Activated CD4-positive, alpha-beta memory T cell treated with anti-CD3 and anti-CD28 coated beads for 36 hours (primary cell): ENCODE data around the gene DPCD. TPM values are rescaled to one million over a fixed set of nuclear protein-coding genes. Genes with fewer than 3 reads are reported as not detected.

ENCODE experiments used
- CTCF ChIA-PET: fragments of 350-600 bp; sonication (Branson Sonifier 250); formaldehyde crosslinking; loops from one replicate; lab custom pipeline; 2021; ENCODE audit warnings: antibody characterized with exemption, inconsistent platforms; lab: Charles Lee
- POLR2A ChIA-PET: fragments of 350-600 bp; sonication (Branson Sonifier 250); formaldehyde crosslinking; loops from one replicate; lab custom pipeline; 2021; ENCODE audit warnings: antibody characterized with exemption; lab: Charles Lee
- DNase-seq: peaks from one replicate; pipeline ENCODE4 v3.0.0-alpha.2; 2020
- H3K27ac Mint-ChIP-seq: one replicate; pipeline ENCODE4 v1.8.0; 2021; ENCODE audit warnings: mixed read lengths
- H3K27me3 Mint-ChIP-seq: one replicate; pipeline ENCODE4 v1.8.0; 2021; ENCODE audit warnings: mixed read lengths
- H3K36me3 Mint-ChIP-seq: one replicate; pipeline ENCODE4 v1.8.0; 2021; ENCODE audit warnings: mixed read lengths
- H3K4me1 Mint-ChIP-seq: one replicate; pipeline ENCODE4 v1.8.0; 2021; ENCODE audit warnings: low read depth, mixed read lengths
- H3K4me3 Mint-ChIP-seq: one replicate; pipeline ENCODE4 v1.8.0; 2021; ENCODE audit warnings: mild to moderate bottlenecking, mixed read lengths
- H3K9me3 Mint-ChIP-seq: one replicate; pipeline ENCODE4 v1.8.0; 2021; ENCODE audit warnings: mixed read lengths
- intact Hi-C: fragments of 100-400 bp; cut with micrococcal nuclease; formaldehyde crosslinking; loops from one replicate; pipeline ENCODE4 v1.15.1; 2023
- total RNA-seq, 2 experiments: library from RNA; stranded (reverse); gene quantifications; one replicate each; pipeline ENCODE4 v1.2.3, GENCODE V29; 2021

DPCD gene
- total RNA-seq, 2 experiments from 2014 or later, result 13.9 to 14.4 TPM

DNA sequence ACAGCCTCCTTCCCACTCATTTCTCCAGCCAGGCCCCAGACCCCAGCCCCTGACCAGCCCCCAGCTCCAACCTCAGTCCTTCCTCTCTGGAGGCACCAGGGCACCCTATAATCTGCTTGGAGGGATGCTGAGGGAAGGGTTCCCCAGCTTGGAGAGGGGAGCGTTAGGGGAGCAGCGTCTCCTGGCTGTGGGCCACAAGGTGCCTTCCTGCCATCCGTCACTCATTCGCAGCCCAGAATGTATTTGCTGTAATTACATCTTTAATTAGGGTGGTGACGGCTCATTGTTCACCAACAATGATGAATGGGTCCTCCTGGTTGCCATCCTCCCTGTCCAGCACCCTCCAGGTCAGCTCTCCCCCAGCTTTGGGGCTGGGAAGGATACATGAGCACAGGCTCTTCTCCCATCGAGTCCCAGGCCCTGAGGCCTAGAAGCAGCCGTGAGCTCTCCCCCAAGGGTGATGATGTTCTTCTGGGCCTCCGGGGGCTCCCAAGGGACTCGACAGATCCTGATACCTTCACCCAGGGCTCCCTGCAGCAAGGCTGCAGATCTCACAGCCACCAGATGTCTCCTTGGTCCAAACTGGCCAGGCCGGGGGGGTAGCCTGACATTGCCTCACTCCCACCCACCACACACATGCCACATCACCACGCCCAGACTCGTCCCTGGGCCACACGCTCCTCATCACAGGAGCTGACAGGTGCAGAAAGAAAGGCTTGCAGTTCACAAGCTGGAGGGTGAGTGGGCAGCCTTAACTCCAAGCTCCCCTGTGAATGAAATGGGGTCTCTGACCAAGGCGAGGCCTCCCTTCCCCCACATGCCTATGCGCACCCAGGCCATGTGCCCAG is 26.8 kb upstream of the DPCD start:
- no peak overlapping the region for H3K27ac Mint-ChIP-seq
- DNase-seq, result no peak
- peaks cover 12% of the 10 kb centered on the region for H3K27me3 Mint-ChIP-seq
- no peaks in the 10 kb centered on the region for H3K9me3 Mint-ChIP-seq
- ChIA-PET CTCF (interaction anchor here (0.6 to 1.5 kb wide), 3 partner anchors 8 to 295 kb away, joined by 3 to 5 read pairs (median 3); no protein-coding TSS in a partner anchor), POLR2A (no interaction called here)
- H3K4me1 Mint-ChIP-seq, result peaks cover 16% of the 10 kb centered on the region
- H3K4me3 Mint-ChIP-seq, result no peak overlapping the region
- H3K36me3 Mint-ChIP-seq, result no peaks in the 10 kb centered on the region
- intact Hi-C loops, result no loop called here

DNA sequence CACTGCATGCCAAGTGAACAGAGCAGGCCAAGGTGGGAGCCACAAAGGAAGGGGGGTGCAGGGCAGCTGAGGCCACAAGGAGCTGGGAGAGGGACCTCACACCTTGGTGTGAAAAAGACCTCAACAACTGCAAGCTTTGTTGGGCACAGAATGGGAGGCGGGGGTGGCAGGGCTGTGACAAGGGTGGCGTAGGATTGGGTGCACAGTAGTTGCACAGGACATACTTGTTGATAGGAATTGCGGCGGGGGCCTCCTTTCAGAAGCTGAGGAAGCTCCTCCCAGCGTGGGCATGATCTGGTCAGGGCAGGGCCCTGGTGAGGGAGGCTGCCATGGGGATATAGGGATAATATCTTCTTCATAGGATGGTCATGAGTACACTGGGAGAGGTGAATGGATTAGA is 25.9 kb upstream of the DPCD start:
- no peak for DNase-seq
- CTCF ChIA-PET, result interaction anchor here (0.9 kb wide), 1 partner anchor 219 kb away, joined by 3 read pairs; no protein-coding TSS in a partner anchor
- Mint-ChIP-seq H3K4me1 (peaks cover 20% of the 10 kb centered on the region), H3K27ac (no peak overlapping the region), H3K36me3 (no peaks in the 10 kb centered on the region), H3K27me3 (peaks cover 20% of the 10 kb centered on the region), H3K4me3 (no peak overlapping the region), H3K9me3 (no peaks in the 10 kb centered on the region)
- intact Hi-C loops, result no loop called here
- POLR2A ChIA-PET, result no interaction called here

DNA sequence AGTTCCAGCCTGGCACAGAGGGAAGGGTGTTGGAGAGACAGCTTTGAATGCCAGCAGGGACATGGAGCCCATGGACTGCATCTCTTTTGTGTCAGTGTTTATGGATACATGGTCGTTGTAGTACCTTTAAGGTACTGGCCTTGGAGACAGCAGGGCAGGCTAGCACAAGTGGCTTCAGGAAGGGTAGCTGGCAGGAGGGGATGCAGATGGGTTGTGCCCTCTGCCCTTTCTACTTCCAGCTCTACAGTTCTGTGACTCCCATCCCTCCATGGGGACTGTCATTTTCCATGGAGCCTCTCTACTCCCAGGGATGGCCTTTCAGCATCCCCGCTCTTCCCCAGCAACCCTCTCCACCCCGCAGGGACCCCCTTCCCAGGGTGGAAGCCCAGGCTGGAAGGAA is 25.1 kb upstream of the DPCD start:
- H3K27ac Mint-ChIP-seq, result no peak overlapping the region
- H3K4me3 Mint-ChIP-seq, result no peak overlapping the region
- H3K36me3 Mint-ChIP-seq, result no peaks in the 10 kb centered on the region
- DNase-seq, result no peak
- CTCF ChIA-PET, result no interaction called here
- no peaks in the 10 kb centered on the region for H3K9me3 Mint-ChIP-seq
- peaks cover 26% of the 10 kb centered on the region for H3K27me3 Mint-ChIP-seq
- H3K4me1 Mint-ChIP-seq, result peaks cover 17% of the 10 kb centered on the region
- intact Hi-C loops, result no loop called here
- POLR2A ChIA-PET, result no interaction called here

DNA sequence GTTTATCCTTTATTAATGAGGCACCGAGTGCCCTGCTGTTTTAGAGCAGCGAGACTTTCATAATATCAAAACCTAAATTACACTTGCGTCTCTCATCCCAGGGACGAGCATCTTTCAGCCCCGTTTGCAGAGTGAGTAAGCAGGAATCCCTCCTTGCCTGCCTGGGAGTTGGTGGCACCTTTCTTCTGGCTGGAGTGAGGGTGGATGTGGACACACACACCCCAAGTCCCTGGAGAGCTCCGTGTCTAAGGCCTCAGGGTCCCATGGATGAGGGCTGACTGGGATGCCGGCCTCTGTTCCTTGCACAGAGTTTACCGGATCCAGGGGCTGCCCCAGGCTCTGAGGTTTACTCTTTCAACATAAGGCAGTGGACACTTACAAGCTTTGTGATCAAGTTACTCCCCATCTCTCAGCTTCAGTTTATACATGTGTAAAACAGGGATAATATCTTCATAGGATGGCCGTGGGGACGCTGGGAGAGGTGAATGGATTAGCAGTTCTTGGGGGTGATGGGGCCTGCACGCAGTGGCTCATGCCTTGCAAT is 24.6 kb upstream of the DPCD start:
- intact Hi-C loops, result no loop called here
- H3K4me1 Mint-ChIP-seq, result peaks cover 12% of the 10 kb centered on the region
- POLR2A ChIA-PET, result no interaction called here
- no peaks in the 10 kb centered on the region for H3K9me3 Mint-ChIP-seq
- H3K27me3 Mint-ChIP-seq, result peaks cover 32% of the 10 kb centered on the region
- no peak for DNase-seq
- CTCF ChIA-PET, result no interaction called here
- no peak overlapping the region for H3K4me3 Mint-ChIP-seq
- no peaks in the 10 kb centered on the region for H3K36me3 Mint-ChIP-seq
- no peak overlapping the region for H3K27ac Mint-ChIP-seq

- H3K27ac Mint-ChIP-seq, result no peak overlapping the region
- ChIA-PET POLR2A (no interaction called here), CTCF (no interaction called here)
- no peaks in the 10 kb centered on the region for H3K36me3 Mint-ChIP-seq
- H3K4me3 Mint-ChIP-seq, result no peak overlapping the region
- no peaks in the 10 kb centered on the region for H3K9me3 Mint-ChIP-seq
- no peak for DNase-seq
- peaks cover 10% of the 10 kb centered on the region for H3K4me1 Mint-ChIP-seq
- intact Hi-C loops, result no loop called here
- H3K27me3 Mint-ChIP-seq, result peaks cover 40% of the 10 kb centered on the region
These were observed 23.6 kb upstream of the DPCD start for GRCh38 chr10:101564490-101564991.

DNA sequence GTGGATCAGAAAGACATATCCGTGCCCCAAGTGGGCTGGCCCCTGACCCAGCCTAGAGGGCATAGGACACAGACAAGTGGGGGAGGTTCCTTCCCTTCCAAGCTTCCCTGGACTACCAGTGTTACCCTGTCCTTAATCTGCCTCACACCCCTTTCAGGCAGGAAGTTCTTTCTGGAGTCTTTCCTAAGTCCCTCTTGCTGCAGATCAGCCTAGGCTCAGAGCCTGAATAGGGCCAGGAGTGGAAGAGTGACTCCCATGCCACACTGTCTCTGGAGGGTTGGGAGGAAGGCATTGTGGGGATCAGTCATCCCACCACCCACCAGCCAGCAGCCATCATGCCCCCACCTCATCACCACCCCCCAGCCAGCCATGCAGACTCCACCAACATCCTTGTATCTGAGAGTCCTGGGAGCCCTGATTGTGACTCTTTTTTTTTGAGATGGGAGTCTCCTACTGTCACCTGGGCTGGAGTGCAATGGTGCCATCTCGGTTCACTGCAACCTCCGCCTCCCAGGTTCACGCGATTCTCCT is 22.7 kb upstream of the DPCD start:
- Mint-ChIP-seq H3K9me3 (no peaks in the 10 kb centered on the region), H3K4me1 (peaks cover 13% of the 10 kb centered on the region), H3K36me3 (no peaks in the 10 kb centered on the region), H3K27me3 (peaks cover 44% of the 10 kb centered on the region), H3K4me3 (no peak overlapping the region), H3K27ac (no peak overlapping the region)
- intact Hi-C loops, result no loop called here
- DNase-seq, result no peak
- CTCF ChIA-PET, result no interaction called here
- POLR2A ChIA-PET, result no interaction called here

DNA sequence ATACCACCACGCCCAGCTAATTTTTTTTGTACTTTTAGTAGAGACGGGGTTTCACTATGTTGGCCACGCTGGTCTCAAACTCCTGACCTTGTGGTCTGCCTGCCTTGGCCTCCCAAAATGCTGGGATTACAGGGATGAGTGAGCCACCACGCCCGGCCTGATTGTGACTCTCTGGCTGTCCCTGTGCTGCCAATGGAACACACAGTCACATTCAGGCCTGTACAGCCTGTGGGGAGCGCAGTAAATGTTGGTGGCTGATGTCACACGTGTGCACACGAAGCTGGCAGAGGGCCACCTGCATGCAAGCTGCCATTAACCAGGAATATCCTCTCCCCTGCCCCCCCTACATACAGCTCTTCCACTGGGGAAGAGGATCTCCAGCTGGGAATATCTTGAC is 22.2 kb upstream of the DPCD start:
- Mint-ChIP-seq H3K36me3 (no peaks in the 10 kb centered on the region), H3K9me3 (no peaks in the 10 kb centered on the region), H3K4me3 (no peak overlapping the region), H3K4me1 (peaks cover 13% of the 10 kb centered on the region), H3K27me3 (peaks cover 44% of the 10 kb centered on the region), H3K27ac (no peak overlapping the region)
- ChIA-PET CTCF (no interaction called here), POLR2A (no interaction called here)
- intact Hi-C loops, result no loop called here
- no peak for DNase-seq

- H3K4me3 Mint-ChIP-seq, result no peak overlapping the region
- no peaks in the 10 kb centered on the region for H3K36me3 Mint-ChIP-seq
- no peak overlapping the region for H3K27ac Mint-ChIP-seq
- DNase-seq, result no peak
- peaks cover 44% of the 10 kb centered on the region for H3K27me3 Mint-ChIP-seq
- CTCF ChIA-PET, result no interaction called here
- H3K9me3 Mint-ChIP-seq, result no peaks in the 10 kb centered on the region
- intact Hi-C loops, result no loop called here
- peaks cover 13% of the 10 kb centered on the region for H3K4me1 Mint-ChIP-seq
- POLR2A ChIA-PET, result no interaction called here
These were observed 21.6 kb upstream of the DPCD start for GRCh38 chr10:101566333-101567164.

GRCh38 chr10:101567165-101568006 is 20.7 kb upstream of the DPCD start:
- Mint-ChIP-seq H3K4me3 (no peak overlapping the region), H3K4me1 (peaks cover 13% of the 10 kb centered on the region), H3K36me3 (no peaks in the 10 kb centered on the region), H3K27me3 (peaks cover 44% of the 10 kb centered on the region), H3K9me3 (no peaks in the 10 kb centered on the region), H3K27ac (no peak overlapping the region)
- ChIA-PET POLR2A (no interaction called here), CTCF (interaction anchor here (1.1 to 4.9 kb wide), 4 partner anchors 18 to 355 kb away, joined by 3 to 79 read pairs (median 3); no protein-coding TSS in a partner anchor)
- intact Hi-C loops, result no loop called here
- no peak for DNase-seq

DNA sequence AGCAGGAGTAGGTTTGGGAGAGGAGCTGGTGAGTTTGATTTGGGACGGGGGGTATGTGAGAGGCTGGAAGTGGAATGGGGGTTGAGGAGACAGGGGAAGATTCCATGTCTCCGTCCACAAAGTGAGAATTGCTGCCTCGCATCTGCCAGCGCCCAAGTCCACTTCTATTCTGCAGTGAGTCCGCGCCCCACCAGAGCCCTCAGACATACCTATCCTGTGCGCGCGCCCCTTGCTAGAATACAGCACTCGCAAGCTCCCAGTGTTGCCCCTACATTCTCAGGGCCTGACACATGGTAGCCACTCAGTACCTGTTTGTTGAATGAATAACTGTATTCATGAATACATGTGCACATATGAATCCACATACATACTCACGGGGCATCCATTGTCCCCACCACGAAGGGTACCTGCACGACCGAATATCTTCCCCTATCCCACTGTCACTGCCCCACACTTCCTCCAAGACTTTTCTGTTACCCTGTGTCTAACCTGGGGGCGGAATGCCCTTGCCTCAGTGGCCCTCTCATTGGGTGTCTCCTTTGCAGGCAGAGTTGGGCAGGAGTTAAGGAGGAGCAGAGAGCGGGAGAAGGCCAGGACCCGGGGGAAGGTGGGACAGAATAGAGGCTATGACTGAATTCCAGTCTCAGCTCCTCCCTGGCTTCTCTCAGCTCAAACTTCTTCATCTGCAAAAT is 19.9 kb upstream of the DPCD start:
- H3K4me1 Mint-ChIP-seq, result peaks cover 13% of the 10 kb centered on the region
- intact Hi-C loops, result no loop called here
- ChIA-PET POLR2A (no interaction called here), CTCF (interaction anchor here (1.1 to 4.9 kb wide), 6 partner anchors 19 to 356 kb away, joined by 3 to 79 read pairs (median 5); no protein-coding TSS in a partner anchor)
- H3K27ac Mint-ChIP-seq, result no peak overlapping the region
- no peak for DNase-seq
- H3K9me3 Mint-ChIP-seq, result peaks cover 2% of the 10 kb centered on the region
- peaks cover 44% of the 10 kb centered on the region for H3K27me3 Mint-ChIP-seq
- H3K36me3 Mint-ChIP-seq, result no peaks in the 10 kb centered on the region
- H3K4me3 Mint-ChIP-seq, result no peak overlapping the region

DNA sequence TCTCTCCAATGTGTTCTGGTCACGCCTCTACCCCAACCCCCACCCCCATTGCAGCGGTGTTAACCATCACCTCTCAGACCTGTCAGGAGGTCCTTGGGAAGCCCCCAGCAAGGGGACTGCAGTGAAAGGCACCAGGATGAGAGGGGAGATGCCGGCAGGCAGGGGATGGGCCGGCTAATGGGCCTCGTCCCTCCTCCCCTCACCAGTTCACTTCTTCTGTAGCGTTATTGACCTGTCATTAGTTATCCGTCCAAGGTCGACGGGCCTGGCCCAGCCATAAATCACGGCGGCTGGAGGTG is 18.8 kb upstream of the DPCD start:
- intact Hi-C loops, result no loop called here
- peaks cover 44% of the 10 kb centered on the region for H3K27me3 Mint-ChIP-seq

More for the DNA sequence above, 18.8 kb upstream of the DPCD start:
- H3K9me3 Mint-ChIP-seq, result peaks cover 2% of the 10 kb centered on the region
- H3K36me3 Mint-ChIP-seq, result no peaks in the 10 kb centered on the region
- H3K27ac Mint-ChIP-seq, result no peak overlapping the region
- peak overlapping the region; percentile 61 for H3K4me3 Mint-ChIP-seq
- ChIA-PET CTCF (interaction anchor here (0.6 to 4.9 kb wide), 23 partner anchors 9 to 357 kb away, joined by 3 to 79 read pairs (median 4); partner anchors contain the start of genes DPCD and POLL), POLR2A (no interaction called here)
- H3K4me1 Mint-ChIP-seq, result peaks cover 13% of the 10 kb centered on the region
- no peak for DNase-seq
